Measurements from ENCODE around the gene TCAP. TPM values are rescaled to one million over a fixed set of nuclear protein-coding genes. Genes with fewer than 3 reads are reported as not detected.

Gene TCAP
- total RNA-seq, 1 donor from 2014 or later: 5.3 TPM

DNA sequence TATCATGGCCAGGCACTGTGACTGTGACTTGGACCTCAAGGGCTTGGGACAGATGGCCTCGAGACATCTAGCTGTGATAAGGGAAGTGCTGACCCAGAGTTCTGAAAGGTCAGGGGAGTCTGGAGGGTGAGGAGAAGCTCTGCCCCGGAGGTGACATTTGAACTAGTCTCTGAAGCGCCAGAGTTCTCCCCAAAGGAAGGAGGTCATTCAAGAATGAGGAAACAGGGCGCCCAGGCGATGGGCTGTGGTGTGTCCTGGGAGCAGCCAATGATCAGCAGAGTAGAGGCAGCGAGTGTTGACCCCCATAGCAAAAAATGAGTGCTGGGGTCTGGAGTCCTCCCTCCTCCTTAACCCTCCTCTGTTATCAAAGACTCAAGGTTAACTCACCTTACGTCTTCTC is 23.3 kb upstream of the TCAP start:
- TF ChIP-seq, protein P1, sequence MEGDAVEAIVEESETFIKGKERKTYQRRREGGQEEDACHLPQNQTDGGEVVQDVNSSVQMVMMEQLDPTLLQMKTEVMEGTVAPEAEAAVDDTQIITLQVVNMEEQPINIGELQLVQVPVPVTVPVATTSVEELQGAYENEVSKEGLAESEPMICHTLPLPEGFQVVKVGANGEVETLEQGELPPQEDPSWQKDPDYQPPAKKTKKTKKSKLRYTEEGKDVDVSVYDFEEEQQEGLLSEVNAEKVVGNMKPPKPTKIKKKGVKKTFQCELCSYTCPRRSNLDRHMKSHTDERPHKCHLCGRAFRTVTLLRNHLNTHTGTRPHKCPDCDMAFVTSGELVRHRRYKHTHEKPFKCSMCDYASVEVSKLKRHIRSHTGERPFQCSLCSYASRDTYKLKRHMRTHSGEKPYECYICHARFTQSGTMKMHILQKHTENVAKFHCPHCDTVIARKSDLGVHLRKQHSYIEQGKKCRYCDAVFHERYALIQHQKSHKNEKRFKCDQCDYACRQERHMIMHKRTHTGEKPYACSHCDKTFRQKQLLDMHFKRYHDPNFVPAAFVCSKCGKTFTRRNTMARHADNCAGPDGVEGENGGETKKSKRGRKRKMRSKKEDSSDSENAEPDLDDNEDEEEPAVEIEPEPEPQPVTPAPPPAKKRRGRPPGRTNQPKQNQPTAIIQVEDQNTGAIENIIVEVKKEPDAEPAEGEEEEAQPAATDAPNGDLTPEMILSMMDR (IDR thresholded peaks at IDR 0.05): no peak
- no peak overlapping the region for H3K4me3 ChIP-seq
- H3K36me3 ChIP-seq: no peaks in the 10 kb centered on the region
- no peak overlapping the region for H3K27ac ChIP-seq
- no peaks in the 10 kb centered on the region for H3K9me3 ChIP-seq
- H3K4me1 ChIP-seq: peaks cover 56% of the 10 kb centered on the region
- DNase-seq (no peak), ATAC-seq (peak; percentile 35)
- no peaks in the 10 kb centered on the region for H3K27me3 ChIP-seq
- intact Hi-C loops (cut with DNase I): no loop called here

DNA sequence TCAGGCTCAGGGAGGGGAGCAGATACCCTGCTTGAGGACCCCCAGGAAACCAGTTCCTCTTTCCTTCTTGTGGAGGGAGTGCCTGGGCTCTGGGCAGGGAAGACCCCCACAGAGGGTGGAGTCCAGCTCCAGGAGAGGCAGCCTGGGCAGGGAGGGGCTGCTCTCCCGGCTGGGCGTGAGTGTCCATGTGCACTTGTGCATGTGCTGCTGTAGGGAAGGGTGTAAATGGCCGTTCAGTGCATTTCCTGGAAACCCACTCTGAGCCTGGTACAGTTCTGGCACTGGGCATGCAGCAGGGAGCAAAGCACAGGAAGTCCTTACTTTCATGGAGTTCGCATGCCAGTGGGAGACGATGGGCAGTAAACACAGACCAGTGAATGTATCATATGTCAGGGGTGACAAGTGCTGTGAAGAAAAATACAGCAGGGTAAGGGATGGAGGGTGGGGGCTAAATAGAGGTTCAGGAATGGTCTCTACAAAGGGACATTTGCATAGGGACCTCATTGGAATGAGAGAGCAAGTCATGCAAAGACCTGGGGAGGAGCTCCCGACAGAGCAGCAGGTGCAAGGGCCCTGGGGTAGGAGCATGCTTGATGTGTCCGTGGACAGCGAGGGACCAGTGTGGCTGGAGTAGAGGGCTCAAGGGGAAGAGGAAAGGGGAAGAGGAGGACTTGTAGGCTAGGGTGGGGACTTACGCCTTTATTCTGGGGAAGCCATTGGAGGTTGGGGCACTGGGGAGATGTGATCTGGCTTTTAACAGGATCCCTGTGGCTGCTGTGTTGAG is 22.7 kb upstream of the TCAP start:
- TF ChIP-seq, protein P1 (IDR thresholded peaks at IDR 0.05): no peak
- peak; percentile 4 for ATAC-seq
- Histone ChIP-seq H3K4me1 (peaks cover 56% of the 10 kb centered on the region), H3K36me3 (no peaks in the 10 kb centered on the region), H3K27me3 (no peaks in the 10 kb centered on the region), H3K9me3 (no peaks in the 10 kb centered on the region), H3K4me3 (no peak overlapping the region), H3K27ac (no peak overlapping the region)
- intact Hi-C loops (cut with DNase I): no loop called here
- DNase-seq: no peak

DNA sequence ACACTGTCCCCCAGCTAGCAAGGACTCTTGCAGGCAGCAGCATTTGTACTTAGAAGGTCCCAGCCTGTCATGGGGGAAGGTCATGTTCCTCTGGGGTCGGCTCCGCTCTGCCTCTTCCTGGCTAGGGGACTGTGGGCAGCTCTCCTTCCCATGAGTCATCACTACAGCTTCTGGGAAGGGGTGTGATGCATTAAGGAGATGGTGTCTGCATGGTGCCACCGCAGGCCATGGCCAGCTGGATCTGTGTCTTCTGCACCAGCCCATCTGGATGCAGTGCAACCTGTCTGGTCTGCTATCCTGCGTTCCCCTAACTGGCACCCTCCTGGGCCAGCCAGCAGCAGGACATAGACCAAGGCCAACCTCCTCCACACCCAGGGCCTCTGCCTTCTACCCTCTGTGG is 21.9 kb upstream of the TCAP start:
- intact Hi-C loops (cut with DNase I): no loop called here
- H3K4me1 ChIP-seq: peaks cover 49% of the 10 kb centered on the region
- ATAC-seq (no peak), DNase-seq (no peak)
- H3K36me3 ChIP-seq: no peaks in the 10 kb centered on the region
- H3K4me3 ChIP-seq: no peak overlapping the region
- no peak overlapping the region for H3K27ac ChIP-seq
- no peaks in the 10 kb centered on the region for H3K9me3 ChIP-seq
- TF ChIP-seq, protein P1 (IDR thresholded peaks at IDR 0.05): no peak
- no peaks in the 10 kb centered on the region for H3K27me3 ChIP-seq

DNA sequence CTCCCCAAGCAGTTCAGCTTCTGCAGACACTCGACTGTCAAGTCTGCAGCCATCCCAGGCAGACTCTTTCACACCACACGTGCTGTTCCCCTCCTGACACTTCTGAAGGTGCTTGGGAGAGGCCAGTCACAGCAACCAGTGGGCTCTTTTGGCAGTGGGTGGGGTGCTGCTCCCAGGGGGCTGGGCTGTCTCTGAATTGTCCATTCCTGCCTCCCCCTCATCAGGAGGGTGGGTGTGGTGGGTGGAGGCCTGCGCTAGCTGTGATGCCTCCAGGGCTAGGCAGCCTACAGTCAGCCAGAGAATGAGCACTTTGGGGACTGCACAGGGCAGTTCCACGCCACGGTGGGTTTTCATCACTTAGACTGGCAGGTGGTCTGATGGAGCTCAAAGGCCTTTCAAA is 17.9 kb upstream of the TCAP start:
- Histone ChIP-seq H3K4me1 (peaks cover 10% of the 10 kb centered on the region), H3K27ac (no peak overlapping the region), H3K36me3 (peaks cover 4% of the 10 kb centered on the region), H3K4me3 (no peak overlapping the region), H3K27me3 (no peaks in the 10 kb centered on the region), H3K9me3 (no peaks in the 10 kb centered on the region)
- ATAC-seq (no peak), DNase-seq (no peak)
- TF ChIP-seq, protein P1 (IDR thresholded peaks at IDR 0.05): no peak
- intact Hi-C loops (cut with DNase I): no loop called here

DNA sequence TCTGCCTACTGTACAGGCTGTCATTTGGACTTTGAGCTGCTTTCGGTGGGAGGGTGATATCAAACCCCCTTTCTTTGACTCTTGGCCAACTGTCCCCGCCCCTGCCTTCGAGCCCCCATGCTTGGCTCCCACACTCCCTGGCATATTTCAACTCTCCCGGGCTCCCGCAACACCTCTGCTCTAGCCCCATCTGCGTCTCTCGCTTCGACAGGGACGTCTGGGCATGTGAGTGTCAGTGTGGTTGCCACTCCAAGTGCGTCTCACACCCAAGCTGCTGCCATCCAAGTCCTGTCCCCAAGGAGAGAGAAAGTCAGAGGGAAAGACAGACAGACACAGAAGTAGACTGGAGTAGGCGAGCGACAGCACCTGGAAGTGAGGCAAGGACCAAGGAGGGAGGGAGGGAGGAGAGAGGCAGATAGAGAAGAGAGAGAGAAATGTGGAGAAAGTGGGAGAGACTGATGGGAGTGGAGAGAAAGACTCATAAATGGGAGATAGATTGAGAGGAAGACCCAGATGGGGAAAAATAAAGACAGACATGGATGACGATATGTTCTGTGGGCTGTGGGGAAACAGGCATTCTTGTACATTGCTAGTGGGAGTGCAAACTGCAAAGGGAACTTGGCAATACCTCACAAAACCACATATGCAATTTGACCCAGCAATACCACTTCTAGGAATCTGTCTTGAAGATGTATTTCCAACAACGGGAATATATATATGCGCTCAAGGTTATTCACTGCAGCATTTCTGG is 16.4 kb upstream of the TCAP start:
- Histone ChIP-seq H3K27ac (no peak overlapping the region), H3K4me1 (no peaks in the 10 kb centered on the region), H3K27me3 (no peaks in the 10 kb centered on the region), H3K36me3 (peaks cover 4% of the 10 kb centered on the region), H3K4me3 (no peak overlapping the region), H3K9me3 (no peaks in the 10 kb centered on the region)
- TF ChIP-seq, protein P1 (IDR thresholded peaks at IDR 0.05): no peak
- intact Hi-C loops (cut with DNase I): no loop called here
- DNase-seq: no peak
- peak; percentile 34 for ATAC-seq

Measured in upper lobe of right lung (tissue), 1 donor.